ENCODE data around the gene TMCC3. TPM values are rescaled to one million over a fixed set of nuclear protein-coding genes. Genes with fewer than 3 reads are reported as not detected.
A peak's percentile ranks its signal among the peaks of the same experiment; 100 is the strongest.

The TMCC3 gene
- total and polyA plus RNA-seq, 9 of the 15 experiments (the other 6 are each of a cell fraction or from before 2014, with no cell fraction given): not detected

DNA sequence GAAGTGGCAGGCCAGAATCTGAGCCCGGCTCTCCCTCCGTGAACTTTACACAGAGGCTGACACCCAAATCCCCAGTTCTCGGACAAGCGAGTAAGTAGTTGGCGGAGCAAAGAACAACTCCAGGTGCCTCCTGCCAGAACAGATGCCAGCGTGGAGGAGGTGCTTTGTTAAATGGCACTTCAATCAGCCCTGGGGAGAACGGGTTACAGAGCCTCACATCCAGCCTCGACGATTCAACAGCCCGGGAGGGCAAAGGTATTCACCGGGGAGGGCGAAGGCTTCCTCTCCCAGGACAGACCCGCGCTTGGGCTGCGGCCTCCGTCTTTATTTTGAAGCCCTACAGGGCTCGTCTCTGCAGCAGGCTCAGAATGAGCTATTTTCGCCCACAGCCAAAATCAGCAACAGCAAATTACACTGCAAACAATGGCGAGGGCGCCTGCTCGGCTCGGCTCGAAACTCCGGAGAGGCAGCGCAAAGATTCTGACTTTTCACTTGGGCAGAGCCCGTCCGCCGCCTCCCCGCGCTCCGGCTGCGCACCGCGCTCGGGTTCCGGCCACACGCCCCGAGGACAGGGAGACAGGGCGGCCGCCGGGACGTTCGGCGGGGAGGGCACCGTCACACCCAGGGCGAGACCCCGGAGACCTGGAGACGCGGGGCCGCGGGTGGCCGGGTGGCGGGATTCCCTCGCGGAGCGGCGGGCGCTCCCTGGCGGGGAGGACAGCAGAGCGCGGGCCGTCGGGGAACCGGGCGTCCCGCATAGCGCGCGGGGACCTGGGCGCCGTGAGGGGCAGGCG is 811 bp downstream of the TMCC3 start:
- Histone ChIP-seq H3K9me1 (ENCODE audit: control insufficient read depth, insufficient read depth, low read length) (no peaks in the 10 kb centered on the region), H3K27me3 (ENCODE audit: control insufficient read depth in 2 of 2, insufficient read depth in 2 of 2, low read length in 2 of 2) (peaks cover 16 to 23% of the 10 kb centered on the region in 2 experiments; a peak in 4 of 5 replicates), H3K9me3 (replicated peaks; ENCODE audit: control insufficient read depth, insufficient read depth, low read depth, low read length) (no peaks in the 10 kb centered on the region), H3K79me2 (ENCODE audit: control insufficient read depth, insufficient read depth, low read length) (no peaks in the 10 kb centered on the region), H3K4me1 (replicated peaks in 1 of 2; ENCODE audit: control insufficient read depth in 2 of 2, insufficient read depth in 2 of 2, low read length in 2 of 2) (no peaks in the 10 kb centered on the region), H3K4me3 (no peak overlapping the region), H2AFZ (ENCODE audit: low read depth, low read length) (no peak overlapping the region), H3K9ac (ENCODE audit: insufficient read depth in 1 of 2, low read depth in 2 of 2, low read length in 2 of 2) (no peak overlapping the region), H4K20me1 (replicated peaks; ENCODE audit: control insufficient read depth, insufficient read depth, low read length) (no peaks in the 10 kb centered on the region), H3K4me2 (ENCODE audit: insufficient read depth, low read length) (no peak overlapping the region), H3K27ac (ENCODE audit: extremely low read depth, low read depth, low read length) (no peak overlapping the region), H3K36me3 (ENCODE audit: control insufficient read depth, insufficient read depth, low read length) (no peaks in the 10 kb centered on the region)
- POLR2A ChIA-PET: no interaction called here
- in situ Hi-C loops (cut with MboI) (no loop called here), intact Hi-C loops (cut with micrococcal nuclease) (no loop called here)
- no peak for ATAC-seq
- TF ChIP-seq KLF10 (CRISPR knock-in tag; IDR thresholded peaks at IDR 0.05) (no peak), ZNF354B (CRISPR knock-in tag; IDR thresholded peaks at IDR 0.05) (no peak), ZNF668 (CRISPR knock-in tag; IDR thresholded peaks at IDR 0.05) (no peak)
- TF ChIP-seq, protein P1, sequence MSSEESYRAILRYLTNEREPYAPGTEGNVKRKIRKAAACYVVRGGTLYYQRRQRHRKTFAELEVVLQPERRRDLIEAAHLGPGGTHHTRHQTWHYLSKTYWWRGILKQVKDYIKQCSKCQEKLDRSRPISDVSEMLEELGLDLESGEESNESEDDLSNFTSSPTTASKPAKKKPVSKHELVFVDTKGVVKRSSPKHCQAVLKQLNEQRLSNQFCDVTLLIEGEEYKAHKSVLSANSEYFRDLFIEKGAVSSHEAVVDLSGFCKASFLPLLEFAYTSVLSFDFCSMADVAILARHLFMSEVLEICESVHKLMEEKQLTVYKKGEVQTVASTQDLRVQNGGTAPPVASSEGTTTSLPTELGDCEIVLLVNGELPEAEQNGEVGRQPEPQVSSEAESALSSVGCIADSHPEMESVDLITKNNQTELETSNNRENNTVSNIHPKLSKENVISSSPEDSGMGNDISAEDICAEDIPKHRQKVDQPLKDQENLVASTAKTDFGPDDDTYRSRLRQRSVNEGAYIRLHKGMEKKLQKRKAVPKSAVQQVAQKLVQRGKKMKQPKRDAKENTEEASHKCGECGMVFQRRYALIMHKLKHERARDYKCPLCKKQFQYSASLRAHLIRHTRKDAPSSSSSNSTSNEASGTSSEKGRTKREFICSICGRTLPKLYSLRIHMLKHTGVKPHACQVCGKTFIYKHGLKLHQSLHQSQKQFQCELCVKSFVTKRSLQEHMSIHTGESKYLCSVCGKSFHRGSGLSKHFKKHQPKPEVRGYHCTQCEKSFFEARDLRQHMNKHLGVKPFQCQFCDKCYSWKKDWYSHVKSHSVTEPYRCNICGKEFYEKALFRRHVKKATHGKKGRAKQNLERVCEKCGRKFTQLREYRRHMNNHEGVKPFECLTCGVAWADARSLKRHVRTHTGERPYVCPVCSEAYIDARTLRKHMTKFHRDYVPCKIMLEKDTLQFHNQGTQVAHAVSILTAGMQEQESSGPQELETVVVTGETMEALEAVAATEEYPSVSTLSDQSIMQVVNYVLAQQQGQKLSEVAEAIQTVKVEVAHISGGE (CRISPR knock-in tag; IDR thresholded peaks at IDR 0.05): peak in 1 of 3 experiments; percentile 26; a peak in 1 of 6 replicates
- FAIRE-seq: no peak
- no TSS peak for BruUV-seq (replicated peaks)
- CTCF ChIA-PET (ENCODE audit: low intra/inter-chr PET ratio): no interaction called here
- 36% methylated on average over 27 of the region's 72 CpGs for WGBS (ENCODE audit: insufficient coverage, low coverage, missing lambda C conversion rate)
- DNase-seq (ENCODE audit: extremely low read depth in 1 of 4, low spot score in 3 of 4): no peak

Data from K562 (cell line).